HepG2 (cell line): ENCODE data around the gene METAP1D. TPM values are rescaled to one million over a fixed set of nuclear protein-coding genes. Genes with fewer than 3 reads are reported as not detected.
A peak's percentile ranks its signal among the peaks of the same experiment; 100 is the strongest.

Experiments used
- ARNT2 ChIP-seq: sonication (generic); formaldehyde crosslinking; IDR thresholded peaks from 2 replicates; pipeline ENCODE4 v1.8.0; 2022; ENCODE audit warnings: mild to moderate bottlenecking, low read depth, missing genetic modification reagents, moderate library complexity
- CEBPG ChIP-seq: IDR thresholded peaks from 2 replicates; pipeline ENCODE4 v1.6.1; 2016
- CHD2 ChIP-seq: IDR thresholded peaks from 2 replicates; pipeline ENCODE4 v1.6.1; 2011; ENCODE audit warnings: low read depth, low read length, improper control_type of control experiment
- ELF1 ChIP-seq: sonication (generic); formaldehyde crosslinking; IDR thresholded peaks from 2 replicates; pipeline ENCODE4 v1.4.0; 2020; ENCODE audit warnings: missing genetic modification reagents
- HDAC2 ChIP-seq: sonication (generic); formaldehyde crosslinking; IDR thresholded peaks from 2 replicates; pipeline ENCODE4 v1.4.0; 2020; ENCODE audit warnings: missing genetic modification reagents
- NFKBIZ ChIP-seq: IDR thresholded peaks from 2 replicates; pipeline ENCODE4 v1.6.1; 2018; ENCODE audit warnings: missing genetic modification reagents, missing compliant biosample characterization
- PAWR ChIP-seq: sonication (generic); formaldehyde crosslinking; IDR thresholded peaks from 2 replicates; pipeline ENCODE4 v1.4.0; 2020; ENCODE audit warnings: missing genetic modification reagents, mild to moderate bottlenecking, borderline replicate concordance
- PLRG1 ChIP-seq: fragments of 450-650 bp; conservative IDR thresholded peaks from 2 replicates; pipeline ENCODE4 v1.6.1; 2016
- SMAD3 ChIP-seq: sonication (generic); formaldehyde crosslinking; IDR thresholded peaks from 2 replicates; pipeline ENCODE4 v1.4.0; 2020; ENCODE audit warnings: missing genetic modification reagents
- SP140L ChIP-seq: sonication (generic); formaldehyde crosslinking; IDR thresholded peaks from 2 replicates; pipeline ENCODE4 v1.4.0; 2020; ENCODE audit warnings: missing genetic modification reagents, borderline replicate concordance
- SP5 ChIP-seq: IDR thresholded peaks from 2 replicates; pipeline ENCODE4 v1.6.1; 2016; ENCODE audit warnings: low read depth, borderline replicate concordance
- TBX2 ChIP-seq: sonication (generic); formaldehyde crosslinking; IDR thresholded peaks from 2 replicates; pipeline ENCODE4 v1.5.0; 2020; ENCODE audit warnings: missing genetic modification reagents, mild to moderate bottlenecking, borderline replicate concordance
- U2AF2 ChIP-seq: fragments of 200-400 bp; formaldehyde crosslinking; IDR thresholded peaks from 2 replicates; pipeline ENCODE4 v1.6.1; 2017; ENCODE audit warnings: low read depth, mild to moderate bottlenecking, low read length
- ZNF274 ChIP-seq: sonication (generic); formaldehyde crosslinking; IDR thresholded peaks from 2 replicates; pipeline ENCODE4 v1.5.1; 2020; ENCODE audit warnings: mild to moderate bottlenecking, missing genetic modification reagents
- ZNF34 ChIP-seq: sonication (generic); formaldehyde crosslinking; IDR thresholded peaks from 2 replicates; pipeline ENCODE4 v1.4.0; 2020; ENCODE audit warnings: mild to moderate bottlenecking, missing genetic modification reagents, borderline replicate concordance
- ZNF446 ChIP-seq: sonication (generic); formaldehyde crosslinking; IDR thresholded peaks from 2 replicates; pipeline ENCODE4 v1.5.0; 2020; ENCODE audit warnings: mild to moderate bottlenecking, missing genetic modification reagents
- ZNF607 ChIP-seq: sonication (generic); formaldehyde crosslinking; IDR thresholded peaks from 2 replicates; pipeline ENCODE4 v1.5.1; 2020; ENCODE audit warnings: missing genetic modification reagents, mild to moderate bottlenecking, borderline replicate concordance
- ZNF616 ChIP-seq: sonication (generic); formaldehyde crosslinking; IDR thresholded peaks from 2 replicates; pipeline ENCODE4 v1.5.0; 2020; ENCODE audit warnings: low read depth, mild to moderate bottlenecking, missing genetic modification reagents
- ZNF777 ChIP-seq: sonication (generic); formaldehyde crosslinking; IDR thresholded peaks from 2 replicates; pipeline ENCODE4 v1.4.0; 2020; ENCODE audit warnings: missing genetic modification reagents
- polyA plus RNA-seq, 8 experiments: library from polyadenylated mRNA; depleted of rRNA in 3 of 8; stranded (reverse) in 7 of 8; unstranded in 1 of 8; fragments of >200 nt; fragmentation: Illumina TruSeq in 4 of 8; extraction: Trizol in 4 of 8; gene quantifications; 2 replicates each; pipeline versions ENCODE4 v1.2.1 to v1.2.3, GENCODE V29; 2011 to 2016; ENCODE audit warnings: low read depth in 4 of 8, missing spikeins in 1 of 8, mixed read lengths in 1 of 8; ENCODE audit not compliant: insufficient read depth in 1 of 8
- total RNA-seq, 5 experiments: library from RNA; depleted of rRNA; stranded (reverse); fragments of >200 nt; fragmentation: Illumina TruSeq; extraction: Trizol; gene quantifications; 2 replicates each; pipeline ENCODE4 v1.2.3, GENCODE V29; 2016; ENCODE audit warnings: low read depth in 1 of 5
- TF ChIP-seq, protein P1 (sequence below): sonication (generic); formaldehyde crosslinking; IDR thresholded peaks from 2 replicates; pipeline ENCODE4 v1.5.1; 2020; ENCODE audit warnings: mild to moderate bottlenecking, missing genetic modification reagents, moderate library complexity
- TF ChIP-seq, protein P2 (sequence below): IDR thresholded peaks from 2 replicates; pipeline ENCODE4 v1.6.1; 2016; ENCODE audit warnings: mild to moderate bottlenecking, missing biosample characterization, missing genetic modification reagents
- TF ChIP-seq, protein P3 (sequence below): sonication (generic); formaldehyde crosslinking; conservative IDR thresholded peaks from 2 replicates; pipeline ENCODE4 v1.8.0; 2022; ENCODE audit warnings: mild to moderate bottlenecking, moderate library complexity, missing genetic modification reagents

METAP1D gene
- total and polyA plus RNA-seq, 2 of the 13 experiments (the other 11 are each of a cell fraction or from before 2014, with no cell fraction given), result 14.7 to 21.6 TPM

DNA sequence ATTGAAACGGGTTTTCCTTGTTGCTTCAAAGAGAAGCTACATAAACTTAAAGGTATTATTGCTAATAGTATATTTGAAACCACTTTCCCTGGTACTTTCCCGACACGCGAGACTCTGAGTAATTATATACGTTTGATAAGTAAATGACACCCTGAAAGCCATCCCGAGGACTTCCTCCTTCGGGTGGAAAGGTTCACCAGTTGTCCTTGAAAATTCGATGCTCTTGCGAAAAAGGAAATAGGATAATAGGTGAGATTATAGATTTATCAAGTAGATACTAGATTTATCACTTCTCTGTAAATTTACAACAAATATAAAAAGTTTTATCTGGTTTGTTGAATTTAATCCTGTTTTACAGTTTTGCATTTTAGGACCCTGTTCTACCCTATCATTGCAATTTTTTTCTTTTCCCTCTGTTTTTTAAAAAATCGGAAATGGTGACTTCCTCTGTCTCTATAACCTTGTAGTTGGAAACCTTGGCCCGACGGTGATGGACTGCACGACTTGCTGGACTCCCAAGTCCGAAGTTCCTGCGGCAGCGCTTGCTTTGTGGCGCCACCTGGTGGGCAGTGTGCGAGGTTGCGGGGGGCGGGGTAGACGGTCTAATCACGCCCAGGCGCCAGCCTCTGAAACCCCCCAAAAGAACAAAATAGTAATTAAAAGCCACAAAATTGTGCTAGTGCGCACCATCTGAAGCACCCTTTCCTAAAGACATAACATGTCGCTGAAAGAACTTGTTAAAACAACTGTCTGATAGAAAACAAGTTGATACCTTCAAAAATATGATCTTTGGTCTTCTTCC is 103.9 kb downstream of the METAP1D start (continued):
- TF ChIP-seq ARNT2 (peak; percentile 55; the same call in 1 of the 2 replicates), NFKBIZ (CRISPR knock-in tag) (peak; percentile 63; the same call in 1 of the 2 replicates), TBX2 (CRISPR knock-in tag) (peak; percentile 20; the same call in 1 of the 2 replicates), ZNF777 (CRISPR knock-in tag) (peak; percentile 92), ZNF446 (CRISPR knock-in tag) (peak; percentile 53; the same call in 1 of the 2 replicates), ZNF607 (peak; percentile 49; the same call in 1 of the 2 replicates), U2AF2 (no peak), ELF1 (peak; percentile 36; the same call in 1 of the 2 replicates), ZNF34 (CRISPR knock-in tag) (0 out of 2 replicates have a peak, but pooled peaks have one; percentile 35), CEBPG (CRISPR knock-in tag) (peak; percentile 33; the same call in 1 of the 2 replicates), PLRG1 (no peak), ZNF274 (CRISPR knock-in tag) (peak; percentile 46; the same call in 1 of the 2 replicates), SP140L (CRISPR knock-in tag) (no peak), SMAD3 (CRISPR knock-in tag) (peak; percentile 69), SP5 (CRISPR knock-in tag) (peak; percentile 91), PAWR (no peak), CHD2 (0 out of 2 replicates have a peak, but pooled peaks have one; percentile 22), HDAC2 (CRISPR knock-in tag) (peak; percentile 29; the same call in 1 of the 2 replicates), ZNF616 (CRISPR knock-in tag) (no peak)
- TF ChIP-seq, protein P1, sequence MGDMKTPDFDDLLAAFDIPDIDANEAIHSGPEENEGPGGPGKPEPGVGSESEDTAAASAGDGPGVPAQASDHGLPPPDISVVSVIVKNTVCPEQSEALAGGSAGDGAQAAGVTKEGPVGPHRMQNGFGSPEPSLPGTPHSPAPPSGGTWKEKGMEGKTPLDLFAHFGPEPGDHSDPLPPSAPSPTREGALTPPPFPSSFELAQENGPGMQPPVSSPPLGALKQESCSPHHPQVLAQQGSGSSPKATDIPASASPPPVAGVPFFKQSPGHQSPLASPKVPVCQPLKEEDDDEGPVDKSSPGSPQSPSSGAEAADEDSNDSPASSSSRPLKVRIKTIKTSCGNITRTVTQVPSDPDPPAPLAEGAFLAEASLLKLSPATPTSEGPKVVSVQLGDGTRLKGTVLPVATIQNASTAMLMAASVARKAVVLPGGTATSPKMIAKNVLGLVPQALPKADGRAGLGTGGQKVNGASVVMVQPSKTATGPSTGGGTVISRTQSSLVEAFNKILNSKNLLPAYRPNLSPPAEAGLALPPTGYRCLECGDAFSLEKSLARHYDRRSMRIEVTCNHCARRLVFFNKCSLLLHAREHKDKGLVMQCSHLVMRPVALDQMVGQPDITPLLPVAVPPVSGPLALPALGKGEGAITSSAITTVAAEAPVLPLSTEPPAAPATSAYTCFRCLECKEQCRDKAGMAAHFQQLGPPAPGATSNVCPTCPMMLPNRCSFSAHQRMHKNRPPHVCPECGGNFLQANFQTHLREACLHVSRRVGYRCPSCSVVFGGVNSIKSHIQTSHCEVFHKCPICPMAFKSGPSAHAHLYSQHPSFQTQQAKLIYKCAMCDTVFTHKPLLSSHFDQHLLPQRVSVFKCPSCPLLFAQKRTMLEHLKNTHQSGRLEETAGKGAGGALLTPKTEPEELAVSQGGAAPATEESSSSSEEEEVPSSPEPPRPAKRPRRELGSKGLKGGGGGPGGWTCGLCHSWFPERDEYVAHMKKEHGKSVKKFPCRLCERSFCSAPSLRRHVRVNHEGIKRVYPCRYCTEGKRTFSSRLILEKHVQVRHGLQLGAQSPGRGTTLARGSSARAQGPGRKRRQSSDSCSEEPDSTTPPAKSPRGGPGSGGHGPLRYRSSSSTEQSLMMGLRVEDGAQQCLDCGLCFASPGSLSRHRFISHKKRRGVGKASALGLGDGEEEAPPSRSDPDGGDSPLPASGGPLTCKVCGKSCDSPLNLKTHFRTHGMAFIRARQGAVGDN (CRISPR knock-in tag), result peak; percentile 45; the same call in 1 of the 2 replicates
- TF ChIP-seq, protein P2, sequence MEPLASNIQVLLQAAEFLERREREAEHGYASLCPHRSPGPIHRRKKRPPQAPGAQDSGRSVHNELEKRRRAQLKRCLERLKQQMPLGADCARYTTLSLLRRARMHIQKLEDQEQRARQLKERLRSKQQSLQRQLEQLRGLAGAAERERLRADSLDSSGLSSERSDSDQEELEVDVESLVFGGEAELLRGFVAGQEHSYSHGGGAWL (CRISPR knock-in tag), result peak; percentile 76; the same call in 1 of the 2 replicates
- TF ChIP-seq, protein P3, sequence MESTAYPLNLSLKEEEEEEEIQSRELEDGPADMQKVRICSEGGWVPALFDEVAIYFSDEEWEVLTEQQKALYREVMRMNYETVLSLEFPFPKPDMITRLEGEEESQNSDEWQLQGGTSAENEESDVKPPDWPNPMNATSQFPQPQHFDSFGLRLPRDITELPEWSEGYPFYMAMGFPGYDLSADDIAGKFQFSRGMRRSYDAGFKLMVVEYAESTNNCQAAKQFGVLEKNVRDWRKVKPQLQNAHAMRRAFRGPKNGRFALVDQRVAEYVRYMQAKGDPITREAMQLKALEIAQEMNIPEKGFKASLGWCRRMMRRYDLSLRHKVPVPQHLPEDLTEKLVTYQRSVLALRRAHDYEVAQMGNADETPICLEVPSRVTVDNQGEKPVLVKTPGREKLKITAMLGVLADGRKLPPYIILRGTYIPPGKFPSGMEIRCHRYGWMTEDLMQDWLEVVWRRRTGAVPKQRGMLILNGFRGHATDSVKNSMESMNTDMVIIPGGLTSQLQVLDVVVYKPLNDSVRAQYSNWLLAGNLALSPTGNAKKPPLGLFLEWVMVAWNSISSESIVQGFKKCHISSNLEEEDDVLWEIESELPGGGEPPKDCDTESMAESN (CRISPR knock-in tag), result no peak
